ENCODE measurements around the gene DOCK8. TPM values are rescaled to one million over a fixed set of nuclear protein-coding genes. Genes with fewer than 3 reads are reported as not detected.

Gene DOCK8
- polyA plus RNA-seq, 2 of the 4 experiments (the other 2 are of a cell fraction) = 0.27 to 0.68 TPM

- no peak for DNase-seq (ENCODE audit: low read depth in 1 of 2, low spot score in 1 of 2)
- CTCF ChIA-PET = no interaction called here
- 19% methylated on average over 2 of the region's 2 CpGs for WGBS (ENCODE audit: missing lambda C conversion rate)
- ATAC-seq = no peak
- FAIRE-seq = no peak
- Histone ChIP-seq H3K4me2 (no peak overlapping the region), H3K27ac (no peak overlapping the region), H3K9me3 (no peaks in the 10 kb centered on the region), H3K4me3 (no peak overlapping the region), H3K4me1 (no peaks in the 10 kb centered on the region)
- POLR2A ChIA-PET = no interaction called here
- TF ChIP-seq, protein P1, sequence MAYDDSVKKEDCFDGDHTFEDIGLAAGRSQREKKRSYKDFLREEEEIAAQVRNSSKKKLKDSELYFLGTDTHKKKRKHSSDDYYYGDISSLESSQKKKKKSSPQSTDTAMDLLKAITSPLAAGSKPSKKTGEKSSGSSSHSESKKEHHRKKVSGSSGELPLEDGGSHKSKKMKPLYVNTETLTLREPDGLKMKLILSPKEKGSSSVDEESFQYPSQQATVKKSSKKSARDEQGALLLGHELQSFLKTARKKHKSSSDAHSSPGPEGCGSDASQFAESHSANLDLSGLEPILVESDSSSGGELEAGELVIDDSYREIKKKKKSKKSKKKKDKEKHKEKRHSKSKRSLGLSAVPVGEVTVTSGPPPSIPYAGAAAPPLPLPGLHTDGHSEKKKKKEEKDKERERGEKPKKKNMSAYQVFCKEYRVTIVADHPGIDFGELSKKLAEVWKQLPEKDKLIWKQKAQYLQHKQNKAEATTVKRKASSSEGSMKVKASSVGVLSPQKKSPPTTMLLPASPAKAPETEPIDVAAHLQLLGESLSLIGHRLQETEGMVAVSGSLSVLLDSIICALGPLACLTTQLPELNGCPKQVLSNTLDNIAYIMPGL (CRISPR knock-in tag; IDR thresholded peaks at IDR 0.05; ENCODE audit: borderline replicate concordance) = no peak
- TF ChIP-seq RARB (CRISPR knock-in tag; IDR thresholded peaks at IDR 0.05) = no peak
- no peak for TF ChIP-seq CEBPB (IDR thresholded peaks at IDR 0.05)
- no peak for TF ChIP-seq MAZ (IDR thresholded peaks at IDR 0.05; ENCODE audit: borderline replicate concordance, low read depth, low read length)
- TF ChIP-seq, protein P2, sequence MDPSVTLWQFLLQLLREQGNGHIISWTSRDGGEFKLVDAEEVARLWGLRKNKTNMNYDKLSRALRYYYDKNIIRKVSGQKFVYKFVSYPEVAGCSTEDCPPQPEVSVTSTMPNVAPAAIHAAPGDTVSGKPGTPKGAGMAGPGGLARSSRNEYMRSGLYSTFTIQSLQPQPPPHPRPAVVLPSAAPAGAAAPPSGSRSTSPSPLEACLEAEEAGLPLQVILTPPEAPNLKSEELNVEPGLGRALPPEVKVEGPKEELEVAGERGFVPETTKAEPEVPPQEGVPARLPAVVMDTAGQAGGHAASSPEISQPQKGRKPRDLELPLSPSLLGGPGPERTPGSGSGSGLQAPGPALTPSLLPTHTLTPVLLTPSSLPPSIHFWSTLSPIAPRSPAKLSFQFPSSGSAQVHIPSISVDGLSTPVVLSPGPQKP (IDR thresholded peaks at IDR 0.05; ENCODE audit: low read depth, low read length) = no peak
- TF ChIP-seq RAD21 (conservative IDR thresholded peaks at IDR 0.05 in 1 of 2, IDR thresholded peaks at IDR 0.05 in 1 of 2) = no peak
These were observed 51.6 kb downstream of the DOCK8 start for GRCh38 chr9:266228-266627.

DNA sequence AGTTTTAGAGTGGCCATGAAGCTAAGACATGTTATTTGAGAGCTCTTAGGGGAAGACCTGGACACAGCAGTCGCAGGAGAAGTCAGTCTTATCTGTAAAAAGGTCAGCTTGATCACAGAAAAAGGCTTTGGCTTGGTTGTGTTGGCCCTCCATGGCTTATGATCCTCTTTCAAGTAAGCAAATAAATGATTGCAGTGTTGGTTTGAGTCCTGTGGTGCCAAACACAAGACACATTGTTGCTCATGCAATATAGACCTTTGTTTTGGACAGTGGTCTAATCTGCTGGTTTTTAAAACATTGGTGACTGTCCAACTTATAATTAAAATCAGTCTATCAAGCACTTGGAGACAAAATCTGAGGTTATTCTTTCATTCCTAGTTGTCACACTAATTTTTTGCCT is 54.0 kb downstream of the DOCK8 start:
- ChIA-PET CTCF (no interaction called here), POLR2A (no interaction called here)
- no peak overlapping the region for H3K4me3 ChIP-seq
- no peaks in the 10 kb centered on the region for H3K9me3 ChIP-seq
- 5% methylated on average over 1 of the region's 1 CpG for WGBS (ENCODE audit: missing lambda C conversion rate)
- no peak for DNase-seq (ENCODE audit: low read depth in 1 of 2, low spot score in 1 of 2)
- H3K27ac ChIP-seq = no peak overlapping the region
- no peak for ATAC-seq
- H3K4me2 ChIP-seq = no peak overlapping the region
- FAIRE-seq = no peak
- no peaks in the 10 kb centered on the region for H3K4me1 ChIP-seq
- TF ChIP-seq HOXA7 (CRISPR knock-in tag; IDR thresholded peaks at IDR 0.05) (no peak), JUN (IDR thresholded peaks at IDR 0.05) (no peak), ZSCAN20 (CRISPR knock-in tag; IDR thresholded peaks at IDR 0.05) (no peak), ZFP36 (IDR thresholded peaks at IDR 0.05; ENCODE audit: borderline replicate concordance, partially characterized antibody) (no peak), MYC (IDR thresholded peaks at IDR 0.05; ENCODE audit: borderline replicate concordance, low read length) (no peak), TFCP2L1 (CRISPR knock-in tag; IDR thresholded peaks at IDR 0.05) (no peak), RARB (CRISPR knock-in tag; IDR thresholded peaks at IDR 0.05) (no peak), ESRRA (IDR thresholded peaks at IDR 0.05; ENCODE audit: borderline replicate concordance, low read length) (no peak), MAX (IDR thresholded peaks at IDR 0.05) (no peak)
- TF ChIP-seq, protein P3, sequence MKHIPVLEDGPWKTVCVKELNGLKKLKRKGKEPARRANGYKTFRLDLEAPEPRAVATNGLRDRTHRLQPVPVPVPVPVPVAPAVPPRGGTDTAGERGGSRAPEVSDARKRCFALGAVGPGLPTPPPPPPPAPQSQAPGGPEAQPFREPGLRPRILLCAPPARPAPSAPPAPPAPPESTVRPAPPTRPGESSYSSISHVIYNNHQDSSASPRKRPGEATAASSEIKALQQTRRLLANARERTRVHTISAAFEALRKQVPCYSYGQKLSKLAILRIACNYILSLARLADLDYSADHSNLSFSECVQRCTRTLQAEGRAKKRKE (CRISPR knock-in tag; IDR thresholded peaks at IDR 0.05; ENCODE audit: low read depth) = no peak

DNA sequence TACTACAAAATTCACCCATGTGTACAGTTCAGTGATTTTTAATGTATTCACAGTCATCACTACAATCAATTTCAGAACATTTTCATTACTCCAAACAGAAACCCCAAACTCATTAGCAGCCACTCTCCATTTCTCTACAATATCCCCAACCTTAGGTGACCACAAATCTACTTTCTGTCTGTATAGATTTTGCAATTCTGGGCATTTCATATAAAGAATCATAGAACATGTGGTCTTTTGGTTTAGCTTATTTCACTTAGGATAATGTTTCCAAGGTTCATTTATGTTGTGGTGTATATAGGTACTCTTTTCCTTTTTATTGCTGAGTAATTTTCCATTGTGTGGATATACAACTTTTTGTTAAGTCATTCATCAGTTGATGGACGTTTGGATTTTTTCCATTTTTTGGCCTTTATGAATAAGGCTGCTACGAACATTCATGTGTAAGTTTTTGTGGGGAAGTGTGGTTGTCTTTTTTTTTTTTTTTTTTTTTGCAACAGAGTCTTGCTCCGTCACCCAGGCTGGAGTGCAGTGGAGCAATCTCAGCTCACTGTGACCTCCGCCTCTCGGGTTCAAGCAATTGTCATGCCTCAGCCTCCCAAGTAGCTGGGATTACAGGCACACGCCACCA is 54.5 kb downstream of the DOCK8 start:
- CTCF ChIA-PET = no interaction called here
- Histone ChIP-seq H3K4me2 (no peak overlapping the region), H3K27ac (no peak overlapping the region), H3K4me3 (no peak overlapping the region), H3K4me1 (no peaks in the 10 kb centered on the region), H3K9me3 (no peaks in the 10 kb centered on the region)
- no peak for FAIRE-seq
- 24% methylated on average over 6 of the region's 6 CpGs for WGBS (ENCODE audit: missing lambda C conversion rate)
- no peak for DNase-seq (ENCODE audit: low read depth in 1 of 2, low spot score in 1 of 2)
- TF ChIP-seq RCOR1 (IDR thresholded peaks at IDR 0.05; ENCODE audit: low read depth, low read length) = no peak
- TF ChIP-seq KDM1A (IDR thresholded peaks at IDR 0.05; ENCODE audit: low read depth) = no peak
- TF ChIP-seq, protein P3 (CRISPR knock-in tag; IDR thresholded peaks at IDR 0.05; ENCODE audit: low read depth) = no peak
- no peak for TF ChIP-seq SREBF2 (IDR thresholded peaks at IDR 0.05)
- TF ChIP-seq, protein P4, sequence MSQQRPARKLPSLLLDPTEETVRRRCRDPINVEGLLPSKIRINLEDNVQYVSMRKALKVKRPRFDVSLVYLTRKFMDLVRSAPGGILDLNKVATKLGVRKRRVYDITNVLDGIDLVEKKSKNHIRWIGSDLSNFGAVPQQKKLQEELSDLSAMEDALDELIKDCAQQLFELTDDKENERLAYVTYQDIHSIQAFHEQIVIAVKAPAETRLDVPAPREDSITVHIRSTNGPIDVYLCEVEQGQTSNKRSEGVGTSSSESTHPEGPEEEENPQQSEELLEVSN (IDR thresholded peaks at IDR 0.05; ENCODE audit: borderline replicate concordance, low read depth) = no peak
- no peak for TF ChIP-seq MAZ (IDR thresholded peaks at IDR 0.05; ENCODE audit: borderline replicate concordance, low read depth, low read length)
- no peak for TF ChIP-seq ESRRA (IDR thresholded peaks at IDR 0.05; ENCODE audit: borderline replicate concordance, low read length)
- TF ChIP-seq FOXS1 (CRISPR knock-in tag; IDR thresholded peaks at IDR 0.05) = no peak
- POLR2A ChIA-PET = no interaction called here
- no peak for ATAC-seq
